HCT116 (cell line): Measurements from ENCODE around the gene RADIL. TPM values are rescaled to one million over a fixed set of nuclear protein-coding genes. Genes with fewer than 3 reads are reported as not detected.

ENCODE experiments used
- ATAC-seq: fragments of 200-7000 bp; cut with Tn5 transposase; 2 replicates; pipeline ENCODE4 v1.9.1; 2020; ENCODE audit warnings: mild to moderate bottlenecking, moderate library complexity
- BruUV-seq: library from RNA; stranded (reverse); fragments of 400-500 nt; replicated peaks from 2 replicates; lab custom pipeline; 2021; lab: Mats Ljungman, UMichigan
- CTCF ChIA-PET: fragments of 300-600 bp; sonication (Branson Sonifier 250); formaldehyde crosslinking; loops from one replicate; lab custom pipeline; 2021; ENCODE audit warnings: antibody characterized with exemption; lab: Charles Lee
- POLR2A ChIA-PET: fragments of 300-600, 350-600 bp; sonication (Branson Sonifier 250); formaldehyde crosslinking; loops from one replicate; lab custom pipeline; 2021; ENCODE audit warnings: antibody characterized with exemption; lab: Charles Lee
- RAD21 ChIA-PET, 2 experiments: fragments of 300-600 bp; sonication (Branson Sonifier 250); formaldehyde crosslinking; loops; one replicate each; lab custom pipeline; 2023; ENCODE audit warnings: low total read pairs in 2 of 2; ENCODE audit not compliant: uncharacterized antibody in 2 of 2, unreplicated experiment in 2 of 2, low non-redundant PET in 1 of 2; lab: Charles Lee
- DNase-seq: peaks from one replicate; pipeline ENCODE4 v3.0.0-alpha.2; 2010; ENCODE audit warnings: low read depth, low spot score
- H2AFZ ChIP-seq: fragments of 200-600 bp; shearing (Covaris generic), sonication (generic); 2 replicates; pipeline ENCODE4 v1.6.1; 2017; ENCODE audit warnings: low read depth, mixed run types, mixed read lengths, antibody characterized with exemption, low read length; ENCODE audit not compliant: poor library complexity, severe bottlenecking
- H3K27ac ChIP-seq: 2 replicates; pipeline ENCODE4 v1.5.1; 2012; ENCODE audit warnings: low read depth, low read length
- H3K27me3 ChIP-seq: fragments of 200-600 bp; sonication (generic); 2 replicates; pipeline ENCODE4 v1.6.1; 2016; ENCODE audit warnings: mixed run types, low read length, mixed read lengths; ENCODE audit not compliant: insufficient read depth
- H3K36me3 ChIP-seq, 2 experiments: fragments of 200-500 bp in 1 of 2; fragments of 200-600 bp in 1 of 2; sonication (Bioruptor generic) in 1 of 2; sonication (generic) in 1 of 2; 2 replicates each; pipeline versions ENCODE4 v1.5.1 to v1.6.1; 2014 to 2016; ENCODE audit warnings: low read length in 2 of 2, inconsistent platforms in 1 of 2, mixed read lengths in 1 of 2, mixed run types in 1 of 2; ENCODE audit not compliant: insufficient read depth in 2 of 2, control insufficient read depth in 1 of 2
- H3K4me1 ChIP-seq, 2 experiments: fragments of 200-600 bp in 1 of 2; sonication (generic) in 1 of 2; 2 replicates each; pipeline versions ENCODE4 v1.5.1 to v1.6.1; 2012 to 2017; ENCODE audit warnings: low read length in 2 of 2, inconsistent platforms in 1 of 2, mild to moderate bottlenecking in 1 of 2, mixed read lengths in 1 of 2, mixed run types in 1 of 2, moderate library complexity in 1 of 2; ENCODE audit not compliant: insufficient read depth in 2 of 2, control insufficient read depth in 1 of 2
- H3K4me2 ChIP-seq: fragments of 200-600 bp; sonication (generic); 2 replicates; pipeline ENCODE4 v1.6.1; 2017; ENCODE audit warnings: mixed run types, low read length, mixed read lengths
- H3K4me3 ChIP-seq, 2 experiments: fragments of 200-600 bp in 1 of 2; sonication (generic) in 1 of 2; replicated peaks in 1 of 2; 2 replicates each; pipeline ENCODE4 v1.5.1; 2011 to 2016; ENCODE audit warnings: low read length in 2 of 2, control low read depth in 1 of 2, low read depth in 1 of 2, mild to moderate bottlenecking in 1 of 2, mixed read lengths in 1 of 2, mixed run types in 1 of 2
- H3K79me2 ChIP-seq: fragments of 200-600 bp; sonication (generic); 2 replicates; pipeline ENCODE4 v1.6.1; 2017; ENCODE audit warnings: mild to moderate bottlenecking, mixed run types, low read length, moderate library complexity, mixed read lengths; ENCODE audit not compliant: insufficient read depth
- H3K9ac ChIP-seq: fragments of 200-600 bp; sonication (generic); 2 replicates; pipeline ENCODE4 v1.6.1; 2016; ENCODE audit warnings: low read length, mixed read lengths
- H3K9me2 ChIP-seq: fragments of 200-600 bp; sonication (generic), shearing (Covaris generic); 2 replicates; pipeline ENCODE4 v1.6.1; 2017; ENCODE audit warnings: mixed run types, mild to moderate bottlenecking, moderate library complexity; ENCODE audit not compliant: insufficient read depth
- H3K9me3 ChIP-seq, 2 experiments: fragments of 200-500 bp in 1 of 2; fragments of 200-600 bp in 1 of 2; sonication (Bioruptor generic) in 1 of 2; sonication (generic) in 1 of 2; 2 replicates each; pipeline ENCODE4 v1.6.1; 2014 to 2017; ENCODE audit warnings: low read length in 2 of 2, mixed read lengths in 2 of 2, inconsistent platforms in 1 of 2, low read depth in 1 of 2, mild to moderate bottlenecking in 1 of 2, mixed run types in 1 of 2, moderate library complexity in 1 of 2; ENCODE audit not compliant: control insufficient read depth in 1 of 2, insufficient read depth in 1 of 2
- H4K20me1 ChIP-seq: fragments of 200-600 bp; sonication (generic), shearing (Covaris generic); 2 replicates; pipeline ENCODE4 v1.6.1; 2017; ENCODE audit warnings: mixed run types, mild to moderate bottlenecking, moderate library complexity; ENCODE audit not compliant: insufficient read depth
- CBX3 ChIP-seq: IDR thresholded peaks from 2 replicates; pipeline ENCODE4 v1.6.1; 2012; ENCODE audit warnings: low read depth
- CEBPB ChIP-seq: IDR thresholded peaks from 2 replicates; pipeline ENCODE4 v1.6.1; 2012; ENCODE audit warnings: low read depth
- EGR1 ChIP-seq: IDR thresholded peaks from 2 replicates; pipeline ENCODE4 v1.6.1; 2012; ENCODE audit warnings: low read depth
- EZH2 ChIP-seq: fragments of 200-600 bp; sonication (generic); IDR thresholded peaks from 2 replicates; pipeline ENCODE4 v1.6.1; 2017; ENCODE audit warnings: antibody characterized with exemption, mixed run types
- EZH2phosphoT487 ChIP-seq: fragments of 200-600 bp; IDR thresholded peaks from 2 replicates; pipeline ENCODE4 v1.6.1; 2018; ENCODE audit warnings: antibody characterized with exemption, borderline replicate concordance
- JUND ChIP-seq: IDR thresholded peaks from 2 replicates; pipeline ENCODE4 v1.6.1; 2012
- POLR2A ChIP-seq: IDR thresholded peaks from 2 replicates; pipeline ENCODE4 v1.7.0; 2011; ENCODE audit warnings: borderline replicate concordance; ENCODE audit not compliant: insufficient read depth, insufficient read length; ENCODE audit errors: extremely low read depth
- POLR2AphosphoS5 ChIP-seq: IDR thresholded peaks from 2 replicates; pipeline ENCODE4 v1.6.1; 2011; ENCODE audit warnings: mild to moderate bottlenecking, low read depth, low read length, moderate library complexity
- SIN3A ChIP-seq: IDR thresholded peaks from 2 replicates; pipeline ENCODE4 v1.6.1; 2012; ENCODE audit warnings: low read depth
- SP1 ChIP-seq: IDR thresholded peaks from 2 replicates; pipeline ENCODE4 v1.6.1; 2012; ENCODE audit warnings: low read depth
- TCF7L2 ChIP-seq: IDR thresholded peaks from 2 replicates; pipeline ENCODE4 v1.7.0; 2011; ENCODE audit warnings: borderline replicate concordance, inconsistent platforms; ENCODE audit not compliant: insufficient read depth, insufficient read length; ENCODE audit errors: extremely low read depth
- YY1 ChIP-seq: IDR thresholded peaks from 2 replicates; pipeline ENCODE4 v1.6.1; 2011; ENCODE audit warnings: low read length, low read depth, moderate library complexity, mild to moderate bottlenecking; ENCODE audit not compliant: insufficient replicate concordance; ENCODE audit errors: extremely low read depth
- ZFX ChIP-seq: fragments of 450-650 bp; IDR thresholded peaks from 2 replicates; pipeline ENCODE4 v1.6.1; 2017
- ZNF274 ChIP-seq: fragments of 200-500 bp; sonication (Bioruptor generic); IDR thresholded peaks from 2 replicates; pipeline ENCODE4 v1.6.1; 2014; ENCODE audit warnings: mild to moderate bottlenecking, low read depth, low read length, inconsistent platforms
- intact Hi-C: fragments of 100-400 bp; cut with micrococcal nuclease; formaldehyde crosslinking; loops from 2 replicates; pipeline ENCODE4 v1.10.0; 2022
- total RNA-seq: library from RNA; stranded (reverse); gene quantifications from one replicate; pipeline ENCODE4 v1.2.1, GENCODE V29; 2021; ENCODE audit not compliant: unreplicated experiment
- TF ChIP-seq, protein P1 (sequence below): IDR thresholded peaks from 2 replicates; pipeline ENCODE4 v1.6.1; 2012; ENCODE audit warnings: low read depth
- TF ChIP-seq, protein P2 (sequence below): IDR thresholded peaks from 2 replicates; pipeline ENCODE4 v1.6.1; 2012
- TF ChIP-seq, protein P3 (sequence below): IDR thresholded peaks from 2 replicates; pipeline ENCODE4 v1.6.1; 2011; ENCODE audit warnings: mild to moderate bottlenecking, low read length, moderate library complexity; ENCODE audit not compliant: insufficient replicate concordance; ENCODE audit errors: extremely low read depth
- TF ChIP-seq, protein P4 (sequence below): IDR thresholded peaks from 2 replicates; pipeline ENCODE4 v1.6.1; 2012

Gene RADIL
- total RNA-seq, 1 experiment from 2014 or later = 5.3 TPM

DNA sequence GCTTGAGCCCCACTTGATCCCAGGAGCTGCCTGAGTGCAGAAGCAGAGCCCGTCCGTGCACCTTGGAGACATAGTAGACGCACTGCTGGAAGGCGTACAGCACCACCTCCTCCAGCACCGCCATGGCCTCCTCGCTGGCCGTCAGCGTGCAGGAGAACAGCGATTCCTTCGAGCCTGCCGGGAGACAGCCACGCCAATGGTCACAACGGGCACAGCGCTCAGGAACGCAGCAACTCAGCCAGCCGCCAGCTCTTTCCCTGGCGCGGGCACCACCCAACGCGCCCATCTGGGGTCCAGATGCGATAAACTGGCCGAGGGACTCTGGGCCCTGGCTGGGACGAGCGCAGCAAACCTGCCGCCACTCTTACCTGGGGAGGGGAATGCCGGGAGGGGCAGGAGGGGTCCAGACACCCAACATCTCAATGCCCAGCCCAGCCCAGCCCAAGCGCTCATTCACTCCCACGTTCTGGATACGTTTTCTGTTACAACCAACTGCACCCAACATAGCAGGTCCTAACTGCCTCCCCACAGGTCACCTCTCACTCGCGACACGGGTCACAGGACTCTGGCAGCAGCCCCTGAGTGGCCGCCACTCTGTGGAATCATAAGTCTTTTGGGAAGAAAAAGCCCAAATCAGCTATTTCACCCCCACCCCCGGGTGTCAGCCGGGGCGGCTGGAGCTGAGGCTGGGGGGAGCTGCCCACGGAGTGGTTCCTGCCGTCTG lies 66.2 kb downstream of the RADIL start:
- CTCF ChIA-PET = no interaction called here
- intact Hi-C loops = no loop called here
- no peaks in the 10 kb centered on the region for H3K9me2 ChIP-seq
- POLR2A ChIA-PET = no interaction called here
- no peaks in the 10 kb centered on the region for H3K9me3 ChIP-seq
- no TSS peak for BruUV-seq
- no peaks in the 10 kb centered on the region for H3K27me3 ChIP-seq
- H3K4me1 ChIP-seq = no peaks in the 10 kb centered on the region
- RAD21 ChIA-PET = no interaction called here
- H3K4me2 ChIP-seq = no peak overlapping the region
- ATAC-seq (no peak), DNase-seq (no peak)
- H3K9ac ChIP-seq = no peak overlapping the region
- H4K20me1 ChIP-seq = no peaks in the 10 kb centered on the region
- H3K79me2 ChIP-seq = no peaks in the 10 kb centered on the region
- H2AFZ ChIP-seq = no peak overlapping the region
- H3K27ac ChIP-seq = no peak overlapping the region
- no peak overlapping the region for H3K4me3 ChIP-seq
- no peak for TF ChIP-seq POLR2A
- TF ChIP-seq, protein P1, sequence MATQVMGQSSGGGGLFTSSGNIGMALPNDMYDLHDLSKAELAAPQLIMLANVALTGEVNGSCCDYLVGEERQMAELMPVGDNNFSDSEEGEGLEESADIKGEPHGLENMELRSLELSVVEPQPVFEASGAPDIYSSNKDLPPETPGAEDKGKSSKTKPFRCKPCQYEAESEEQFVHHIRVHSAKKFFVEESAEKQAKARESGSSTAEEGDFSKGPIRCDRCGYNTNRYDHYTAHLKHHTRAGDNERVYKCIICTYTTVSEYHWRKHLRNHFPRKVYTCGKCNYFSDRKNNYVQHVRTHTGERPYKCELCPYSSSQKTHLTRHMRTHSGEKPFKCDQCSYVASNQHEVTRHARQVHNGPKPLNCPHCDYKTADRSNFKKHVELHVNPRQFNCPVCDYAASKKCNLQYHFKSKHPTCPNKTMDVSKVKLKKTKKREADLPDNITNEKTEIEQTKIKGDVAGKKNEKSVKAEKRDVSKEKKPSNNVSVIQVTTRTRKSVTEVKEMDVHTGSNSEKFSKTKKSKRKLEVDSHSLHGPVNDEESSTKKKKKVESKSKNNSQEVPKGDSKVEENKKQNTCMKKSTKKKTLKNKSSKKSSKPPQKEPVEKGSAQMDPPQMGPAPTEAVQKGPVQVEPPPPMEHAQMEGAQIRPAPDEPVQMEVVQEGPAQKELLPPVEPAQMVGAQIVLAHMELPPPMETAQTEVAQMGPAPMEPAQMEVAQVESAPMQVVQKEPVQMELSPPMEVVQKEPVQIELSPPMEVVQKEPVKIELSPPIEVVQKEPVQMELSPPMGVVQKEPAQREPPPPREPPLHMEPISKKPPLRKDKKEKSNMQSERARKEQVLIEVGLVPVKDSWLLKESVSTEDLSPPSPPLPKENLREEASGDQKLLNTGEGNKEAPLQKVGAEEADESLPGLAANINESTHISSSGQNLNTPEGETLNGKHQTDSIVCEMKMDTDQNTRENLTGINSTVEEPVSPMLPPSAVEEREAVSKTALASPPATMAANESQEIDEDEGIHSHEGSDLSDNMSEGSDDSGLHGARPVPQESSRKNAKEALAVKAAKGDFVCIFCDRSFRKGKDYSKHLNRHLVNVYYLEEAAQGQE = no peak
- TF ChIP-seq, protein P2, sequence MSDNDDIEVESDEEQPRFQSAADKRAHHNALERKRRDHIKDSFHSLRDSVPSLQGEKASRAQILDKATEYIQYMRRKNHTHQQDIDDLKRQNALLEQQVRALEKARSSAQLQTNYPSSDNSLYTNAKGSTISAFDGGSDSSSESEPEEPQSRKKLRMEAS = no peak
- no peak for TF ChIP-seq TCF7L2
- no peak for TF ChIP-seq EZH2phosphoT487
- TF ChIP-seq SIN3A = no peak
- TF ChIP-seq EGR1 = no peak
- TF ChIP-seq JUND = no peak
- TF ChIP-seq EZH2 = no peak
- TF ChIP-seq POLR2AphosphoS5 = no peak
- TF ChIP-seq ZNF274 = no peak
- TF ChIP-seq CBX3 = no peak
- TF ChIP-seq CEBPB = no peak
- TF ChIP-seq, protein P3, sequence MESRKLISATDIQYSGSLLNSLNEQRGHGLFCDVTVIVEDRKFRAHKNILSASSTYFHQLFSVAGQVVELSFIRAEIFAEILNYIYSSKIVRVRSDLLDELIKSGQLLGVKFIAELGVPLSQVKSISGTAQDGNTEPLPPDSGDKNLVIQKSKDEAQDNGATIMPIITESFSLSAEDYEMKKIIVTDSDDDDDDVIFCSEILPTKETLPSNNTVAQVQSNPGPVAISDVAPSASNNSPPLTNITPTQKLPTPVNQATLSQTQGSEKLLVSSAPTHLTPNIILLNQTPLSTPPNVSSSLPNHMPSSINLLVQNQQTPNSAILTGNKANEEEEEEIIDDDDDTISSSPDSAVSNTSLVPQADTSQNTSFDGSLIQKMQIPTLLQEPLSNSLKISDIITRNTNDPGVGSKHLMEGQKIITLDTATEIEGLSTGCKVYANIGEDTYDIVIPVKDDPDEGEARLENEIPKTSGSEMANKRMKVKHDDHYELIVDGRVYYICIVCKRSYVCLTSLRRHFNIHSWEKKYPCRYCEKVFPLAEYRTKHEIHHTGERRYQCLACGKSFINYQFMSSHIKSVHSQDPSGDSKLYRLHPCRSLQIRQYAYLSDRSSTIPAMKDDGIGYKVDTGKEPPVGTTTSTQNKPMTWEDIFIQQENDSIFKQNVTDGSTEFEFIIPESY = no peak
- TF ChIP-seq ZFX = no peak
- no peak for TF ChIP-seq SP1
- TF ChIP-seq, protein P4, sequence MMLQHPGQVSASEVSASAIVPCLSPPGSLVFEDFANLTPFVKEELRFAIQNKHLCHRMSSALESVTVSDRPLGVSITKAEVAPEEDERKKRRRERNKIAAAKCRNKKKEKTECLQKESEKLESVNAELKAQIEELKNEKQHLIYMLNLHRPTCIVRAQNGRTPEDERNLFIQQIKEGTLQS = no peak
- TF ChIP-seq YY1 = no peak
- H3K36me3 ChIP-seq = no peaks in the 10 kb centered on the region
